H54 (cell line): ENCODE results near the gene YJU2.
"Not testable (repeated sequence)": the region's sequence is repeated elsewhere in the genome, so short reads cannot be mapped to it uniquely, and the experiment has no call there.

Experiments
- DNase-seq: peaks from one replicate; pipeline ENCODE4 v3.0.0; 2011; ENCODE audit warnings: low spot score, mixed read lengths; ENCODE audit not compliant: insufficient read length
- FAIRE-seq: peaks from 3 replicates; lab custom pipeline; 2011; peaks lifted over from hg19 to GRCh38; lab: Jason Lieb, UNC
- POLR2A ChIP-seq: IDR thresholded peaks from 2 replicates; pipeline ENCODE4 v1.6.1; 2011; ENCODE audit warnings: low read depth, mild to moderate bottlenecking, low read length

YJU2 gene

GRCh38 chr19:4216846-4217245 is 30.0 kb upstream of the YJU2 start:
- FAIRE-seq (no peak), DNase-seq (no peak)
- no peak for TF ChIP-seq POLR2A

- TF ChIP-seq POLR2A, result no peak
- DNase-seq, result no peak
- FAIRE-seq, result no peak
Observed at GRCh38 chr19:4217429-4218264, 29.2 kb upstream of the YJU2 start.

- FAIRE-seq, DNase-seq: not testable (repeated sequence)
Observed at GRCh38 chr19:4218523-4218922, 28.4 kb upstream of the YJU2 start.

GRCh38 chr19:4220188-4220587 is 26.7 kb upstream of the YJU2 start:
- FAIRE-seq (no peak), DNase-seq (no peak)
- TF ChIP-seq POLR2A, result no peak

GRCh38 chr19:4224470-4224869 is 22.4 kb upstream of the YJU2 start:
- no peak for TF ChIP-seq POLR2A
- no peak for FAIRE-seq
- DNase-seq, result no peak

GRCh38 chr19:4225885-4226284 is 21.0 kb upstream of the YJU2 start:
- no peak for TF ChIP-seq POLR2A
- DNase-seq, result no peak
- no peak for FAIRE-seq

- no peak for TF ChIP-seq POLR2A
- FAIRE-seq (no peak), DNase-seq (no peak)
Observed at GRCh38 chr19:4227771-4228170, 19.1 kb upstream of the YJU2 start.

GRCh38 chr19:4228765-4229178 is 18.1 kb upstream of the YJU2 start:
- no peak for FAIRE-seq
- no peak for TF ChIP-seq POLR2A
- DNase-seq, result no peak

GRCh38 chr19:4229179-4229931 is 17.5 kb upstream of the YJU2 start, which contains the start of gene EBI3:
Gene EBI3 (plus strand): TSS chr19:4229523. CDS start chr19:4229551, 28 bp downstream.
- TF ChIP-seq POLR2A, result no peak
- no peak for FAIRE-seq
- peak; percentile 70 for DNase-seq

GRCh38 chr19:4230237-4230636 is 16.6 kb upstream of the YJU2 start:
- not testable (repeated sequence) for FAIRE-seq, DNase-seq

- DNase-seq, FAIRE-seq: not testable (repeated sequence)
Observed at GRCh38 chr19:4231521-4231920, 15.4 kb upstream of the YJU2 start.

GRCh38 chr19:4232139-4232538 is 14.7 kb upstream of the YJU2 start:
- DNase-seq, FAIRE-seq: not testable (repeated sequence)

- TF ChIP-seq POLR2A, result no peak
- DNase-seq, result no peak
- no peak for FAIRE-seq
Observed at GRCh38 chr19:4232614-4233281, 14.1 kb upstream of the YJU2 start.

- no peak for FAIRE-seq
- DNase-seq, result no peak
- no peak for TF ChIP-seq POLR2A
Observed at GRCh38 chr19:4233282-4233853, 13.5 kb upstream of the YJU2 start.
